ENCODE data around the gene PTPRN2. TPM values are rescaled to one million over a fixed set of nuclear protein-coding genes. Genes with fewer than 3 reads are reported as not detected.

PTPRN2 gene
- total and polyA plus RNA-seq, 2 of the 8 experiments (the other 6 are each of a cell fraction or from before 2014, with no cell fraction given): 2.6 to 4.5 TPM

DNA sequence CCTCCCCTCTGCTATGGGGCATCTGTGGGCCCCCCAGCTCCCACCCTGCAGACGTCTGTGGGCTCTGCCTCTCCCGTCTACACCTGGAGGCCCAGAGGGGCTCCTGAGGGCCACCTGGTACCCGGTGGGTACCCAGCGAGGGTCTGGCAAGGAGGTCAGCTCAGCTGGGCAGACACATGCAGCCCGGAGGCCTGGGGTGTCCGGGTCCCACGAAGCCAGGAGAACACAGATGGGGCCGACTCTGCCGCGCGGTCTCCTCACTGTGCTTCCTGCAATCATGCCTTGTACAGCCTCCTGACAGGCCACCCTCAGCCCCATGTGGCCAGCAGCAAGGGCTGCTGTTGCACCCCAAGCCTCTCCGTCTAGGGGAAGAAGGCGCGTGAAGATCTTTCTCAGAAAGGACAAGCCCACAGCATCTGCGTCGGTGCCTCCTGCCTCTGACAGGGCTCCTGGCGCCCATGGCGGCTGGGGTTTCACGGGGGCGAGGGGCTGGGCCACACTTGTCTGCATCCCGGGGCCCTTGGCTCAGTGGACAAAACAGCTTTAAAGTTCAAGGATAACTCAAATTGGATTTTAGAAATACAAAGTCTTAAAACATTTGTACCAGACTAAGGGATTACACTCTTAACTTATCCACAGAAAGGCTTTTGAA, 859.5 kb downstream of the PTPRN2 start:
- DNase-seq (ENCODE audit: low read depth in 1 of 2, low spot score in 2 of 2) (no peak), FAIRE-seq (no peak)
- H4K91ac ChIP-seq (replicated peaks; ENCODE audit: insufficient read length, low read length): no peak overlapping the region
- H2BK20ac ChIP-seq (ENCODE audit: low read length): no peak overlapping the region
- H3K4ac ChIP-seq (replicated peaks; ENCODE audit: insufficient read length, low read depth, low read length): no peak overlapping the region
- H2BK5ac ChIP-seq (ENCODE audit: low read depth, low read length): no peak overlapping the region
- H2AFZ ChIP-seq (ENCODE audit: low read length): no peak overlapping the region
- H3K79me1 ChIP-seq (ENCODE audit: low read depth, low read length): no peaks in the 10 kb centered on the region
- no peaks in the 10 kb centered on the region for H3K23me2 ChIP-seq (ENCODE audit: low read depth, low read length)
- no peaks in the 10 kb centered on the region for H3K4me1 ChIP-seq (replicated peaks in 1 of 4; ENCODE audit: control insufficient read depth in 3 of 4, insufficient read depth in 4 of 4, low read length in 3 of 4)
- H4K5ac ChIP-seq (ENCODE audit: insufficient read length, low read depth, low read length): no peak overlapping the region
- no peak overlapping the region for H3K56ac ChIP-seq (replicated peaks; ENCODE audit: insufficient read length, low read depth, low read length)
- no peak overlapping the region for H2BK12ac ChIP-seq (ENCODE audit: low read depth, low read length)
- no peak overlapping the region for H3K4me2 ChIP-seq (ENCODE audit: insufficient read depth in 1 of 2, low read depth in 2 of 2, low read length in 2 of 2)
- no peak overlapping the region for H3K4me3 ChIP-seq (ENCODE audit: extremely low read depth in 1 of 4, insufficient read depth in 2 of 4, low read depth in 3 of 4, low read length in 4 of 4)
- no peaks in the 10 kb centered on the region for H3K36me3 ChIP-seq (ENCODE audit: control insufficient read depth in 2 of 4, insufficient read depth in 4 of 4, low read length in 3 of 4)
- no peak overlapping the region for H3K27ac ChIP-seq (ENCODE audit: low read depth, low read length)
- H3K14ac ChIP-seq (ENCODE audit: insufficient read length): no peak overlapping the region
- no peak overlapping the region for H2AK5ac ChIP-seq (ENCODE audit: low read depth, low read length)
- H3K9me3 ChIP-seq (ENCODE audit: insufficient read depth in 2 of 2, low read depth in 1 of 2, low read length in 1 of 2): no peaks in the 10 kb centered on the region
- no peak overlapping the region for H4K8ac ChIP-seq (ENCODE audit: extremely low read depth, insufficient read depth, low read length)
- WGBS, 2 experiments (ENCODE audit: extremely low coverage in 1 of 2, insufficient coverage in 1 of 2, insufficient read length in 1 of 2, insufficient replicate concordance in 2 of 2, low coverage in 1 of 2, low lambda C conversion rate in 2 of 2, missing lambda C conversion rate in 1 of 2): 94% methylated on average over 18 of the region's 21 CpGs; no CpG with 5 or more reads in 1 of the 2 experiments
- no peak overlapping the region for H2BK120ac ChIP-seq (replicated peaks; ENCODE audit: low read depth, low read length)
- no peak overlapping the region for H3K9ac ChIP-seq (replicated peaks in 1 of 4; ENCODE audit: extremely low read depth in 1 of 4, low read depth in 3 of 4, low read length in 3 of 4)
- CTCF ChIA-PET (ENCODE audit: partially characterized antibody): interaction anchor here (1.0 to 2.7 kb wide), 4 partner anchors 9 to 36 kb away, joined by 4 to 5 read pairs (median 4); no protein-coding TSS in a partner anchor
- no peak overlapping the region for H2BK15ac ChIP-seq (ENCODE audit: low read length)
- POLR2A ChIA-PET (ENCODE audit: partially characterized antibody): interaction anchor here (1.4 kb wide), 1 partner anchor 11 kb away, joined by 3 read pairs; no protein-coding TSS in a partner anchor
- no peak for TF ChIP-seq CREB1 (IDR thresholded peaks at IDR 0.05)
- TF ChIP-seq KDM5A (IDR thresholded peaks at IDR 0.05; ENCODE audit: low read length): no peak
- TF ChIP-seq BACH1 (IDR thresholded peaks at IDR 0.05; ENCODE audit: low read length): no peak
- no peak for TF ChIP-seq TEAD4 (IDR thresholded peaks at IDR 0.05; ENCODE audit: low read depth, low read length)
- no peak for TF ChIP-seq ZNF274 (IDR thresholded peaks at IDR 0.05; ENCODE audit: borderline replicate concordance, extremely low read depth, low read length)
- peaks cover 0 to 1% of the 10 kb centered on the region in 2 experiments for H4K20me1 ChIP-seq (replicated peaks in 1 of 2; ENCODE audit: control insufficient read depth in 1 of 2, insufficient read depth in 2 of 2, low read length in 2 of 2)
- no peaks in the 10 kb centered on the region for H3K79me2 ChIP-seq (ENCODE audit: control insufficient read depth in 1 of 2, insufficient read depth in 2 of 2, low read length in 2 of 2)
- no peak overlapping the region for H3K18ac ChIP-seq (ENCODE audit: extremely low read depth, low read length)
- H3K27me3 ChIP-seq (replicated peaks in 1 of 4; ENCODE audit: control insufficient read depth in 3 of 4, extremely low read depth in 1 of 4, insufficient read depth in 3 of 4, low read length in 3 of 4): peaks cover 0 to 3% (median 0%) of the 10 kb centered on the region in 4 experiments; a peak in 3 of 7 replicates
- H3K23ac ChIP-seq (ENCODE audit: insufficient read length): no peak overlapping the region

Measured in H1 (cell line).